MM.1S (cell line): ENCODE measurements around the gene KLK14.

Experiments used
- DNase-seq: peaks from one replicate; pipeline ENCODE4 v3.0.0-alpha.2; 2015
- H2AFZ ChIP-seq: fragments of 300-600 bp; sonication (generic); 2 replicates; pipeline ENCODE4 v1.6.0; 2016; ENCODE audit warnings: antibody characterized with exemption, low read length
- H3F3A ChIP-seq: fragments of 300-600 bp; sonication (generic); 2 replicates; pipeline ENCODE4 v1.6.1; 2016; ENCODE audit warnings: mild to moderate bottlenecking, antibody characterized with exemption, low read length, moderate library complexity, mixed read lengths; ENCODE audit not compliant: insufficient read depth
- H3K27ac ChIP-seq: fragments of 300-600 bp; sonication (generic); 2 replicates; pipeline ENCODE4 v1.5.1; 2016; ENCODE audit warnings: mild to moderate bottlenecking, low read length
- H3K27me3 ChIP-seq: fragments of 300-600 bp; sonication (generic); replicated peaks from 2 replicates; pipeline ENCODE4 v1.6.0; 2016; ENCODE audit warnings: low read length; ENCODE audit not compliant: insufficient read depth
- H3K36me3 ChIP-seq: fragments of 300-600 bp; sonication (generic); replicated peaks from 2 replicates; pipeline ENCODE4 v1.6.1; 2016; ENCODE audit warnings: mild to moderate bottlenecking, low read length, mixed read lengths; ENCODE audit not compliant: insufficient read depth
- H3K4me1 ChIP-seq: fragments of 300-600 bp; sonication (generic); 2 replicates; pipeline ENCODE4 v1.6.1; 2016; ENCODE audit warnings: low read length, mixed read lengths
- H3K4me2 ChIP-seq: fragments of 300-600 bp; sonication (generic); 2 replicates; pipeline ENCODE4 v1.6.0; 2016; ENCODE audit warnings: low read depth, low read length
- H3K4me3 ChIP-seq: fragments of 300-600 bp; sonication (generic); 2 replicates; pipeline ENCODE4 v1.5.1; 2016; ENCODE audit warnings: low read length, mixed read lengths
- H3K79me2 ChIP-seq: fragments of 300-600 bp; sonication (generic); 2 replicates; pipeline ENCODE4 v1.6.1; 2016; ENCODE audit warnings: mixed run types, low read length, mixed read lengths
- H3K9ac ChIP-seq: fragments of 300-600 bp; sonication (generic); 2 replicates; pipeline ENCODE4 v1.6.1; 2016; ENCODE audit warnings: low read length, mixed read lengths
- H3K9me2 ChIP-seq: fragments of 300-600 bp; sonication (generic); replicated peaks from 2 replicates; pipeline ENCODE4 v1.6.1; 2016; ENCODE audit warnings: mild to moderate bottlenecking, low read length, mixed read lengths; ENCODE audit not compliant: insufficient read depth
- H3K9me3 ChIP-seq: fragments of 300-600 bp; sonication (generic); replicated peaks from 2 replicates; pipeline ENCODE4 v1.6.1; 2016; ENCODE audit warnings: mild to moderate bottlenecking, low read length, mixed read lengths; ENCODE audit not compliant: insufficient read depth
- H4K20me1 ChIP-seq: fragments of 300-600 bp; sonication (generic); 2 replicates; pipeline ENCODE4 v1.6.1; 2016; ENCODE audit warnings: mild to moderate bottlenecking, low read length, moderate library complexity, mixed read lengths; ENCODE audit not compliant: insufficient read depth
- EZH2 ChIP-seq: fragments of 300-600 bp; sonication (generic); optimal IDR thresholded peaks from 2 replicates; pipeline ENCODE3; 2017; ENCODE audit warnings: low read depth, mild to moderate bottlenecking, antibody characterized with exemption, low read length, mixed read lengths
- EZH2phosphoT487 ChIP-seq: fragments of 300-600 bp; sonication (generic); IDR thresholded peaks from 2 replicates; pipeline ENCODE4 v1.6.1; 2018; ENCODE audit warnings: antibody characterized with exemption, low read length
- TF ChIP-seq, protein P1 (sequence below): fragments of 300-600 bp; sonication (generic); IDR thresholded peaks from 2 replicates; pipeline ENCODE4 v1.5.1; 2016; ENCODE audit warnings: antibody characterized with exemption, low read length, mixed read lengths

KLK14 gene

GRCh38 chr19:51047031-51047335 lies 35.7 kb downstream of the KLK14 start:
- Histone ChIP-seq H3K9ac (no peak overlapping the region), H3K27me3 (peaks cover 31% of the 10 kb centered on the region), H3K4me2 (no peak overlapping the region), H3K9me3 (no peaks in the 10 kb centered on the region), H3K36me3 (no peaks in the 10 kb centered on the region), H4K20me1 (no peaks in the 10 kb centered on the region), H3K4me3 (no peak overlapping the region), H2AFZ (no peak overlapping the region), H3K27ac (no peak overlapping the region), H3K9me2 (no peaks in the 10 kb centered on the region), H3F3A (no peaks in the 10 kb centered on the region), H3K4me1 (no peaks in the 10 kb centered on the region), H3K79me2 (no peaks in the 10 kb centered on the region)
- TF ChIP-seq EZH2 (no peak), EZH2phosphoT487 (no peak)
- TF ChIP-seq, protein P1, sequence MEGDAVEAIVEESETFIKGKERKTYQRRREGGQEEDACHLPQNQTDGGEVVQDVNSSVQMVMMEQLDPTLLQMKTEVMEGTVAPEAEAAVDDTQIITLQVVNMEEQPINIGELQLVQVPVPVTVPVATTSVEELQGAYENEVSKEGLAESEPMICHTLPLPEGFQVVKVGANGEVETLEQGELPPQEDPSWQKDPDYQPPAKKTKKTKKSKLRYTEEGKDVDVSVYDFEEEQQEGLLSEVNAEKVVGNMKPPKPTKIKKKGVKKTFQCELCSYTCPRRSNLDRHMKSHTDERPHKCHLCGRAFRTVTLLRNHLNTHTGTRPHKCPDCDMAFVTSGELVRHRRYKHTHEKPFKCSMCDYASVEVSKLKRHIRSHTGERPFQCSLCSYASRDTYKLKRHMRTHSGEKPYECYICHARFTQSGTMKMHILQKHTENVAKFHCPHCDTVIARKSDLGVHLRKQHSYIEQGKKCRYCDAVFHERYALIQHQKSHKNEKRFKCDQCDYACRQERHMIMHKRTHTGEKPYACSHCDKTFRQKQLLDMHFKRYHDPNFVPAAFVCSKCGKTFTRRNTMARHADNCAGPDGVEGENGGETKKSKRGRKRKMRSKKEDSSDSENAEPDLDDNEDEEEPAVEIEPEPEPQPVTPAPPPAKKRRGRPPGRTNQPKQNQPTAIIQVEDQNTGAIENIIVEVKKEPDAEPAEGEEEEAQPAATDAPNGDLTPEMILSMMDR: no peak
- no peak for DNase-seq

DNA sequence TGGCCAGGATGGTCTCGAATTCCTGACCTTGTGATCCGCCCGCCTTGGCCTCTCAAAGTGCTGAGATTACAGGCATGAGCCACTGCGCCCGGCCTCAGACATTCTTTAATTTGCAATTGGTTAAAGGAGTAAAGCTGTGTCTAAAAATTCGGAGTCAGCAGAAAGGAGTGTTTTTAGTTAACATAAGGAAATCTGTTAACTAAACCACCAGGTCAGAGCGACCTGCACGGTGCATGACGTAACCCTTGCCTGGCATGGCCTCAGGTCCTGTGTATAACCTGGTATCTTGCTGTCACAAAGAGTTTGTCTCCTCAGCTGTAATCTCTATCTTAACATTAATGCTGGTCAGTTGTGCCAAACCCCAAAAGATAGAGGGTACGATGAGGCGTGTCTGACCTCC lies 38.4 kb downstream of the KLK14 start:
- H3K4me1 ChIP-seq: no peaks in the 10 kb centered on the region
- no peaks in the 10 kb centered on the region for H3K79me2 ChIP-seq
- H3K27ac ChIP-seq: no peak overlapping the region
- no peak overlapping the region for H3K4me2 ChIP-seq
- no peaks in the 10 kb centered on the region for H3K9me2 ChIP-seq
- no peak for DNase-seq
- H3F3A ChIP-seq: no peaks in the 10 kb centered on the region
- H3K9ac ChIP-seq: no peak overlapping the region
- H2AFZ ChIP-seq: no peak overlapping the region
- no peaks in the 10 kb centered on the region for H4K20me1 ChIP-seq
- H3K27me3 ChIP-seq: peaks cover 30% of the 10 kb centered on the region
- no peaks in the 10 kb centered on the region for H3K36me3 ChIP-seq
- H3K4me3 ChIP-seq: no peak overlapping the region
- TF ChIP-seq EZH2 (no peak), EZH2phosphoT487 (no peak)
- TF ChIP-seq, protein P1: no peak
- no peaks in the 10 kb centered on the region for H3K9me3 ChIP-seq

DNA sequence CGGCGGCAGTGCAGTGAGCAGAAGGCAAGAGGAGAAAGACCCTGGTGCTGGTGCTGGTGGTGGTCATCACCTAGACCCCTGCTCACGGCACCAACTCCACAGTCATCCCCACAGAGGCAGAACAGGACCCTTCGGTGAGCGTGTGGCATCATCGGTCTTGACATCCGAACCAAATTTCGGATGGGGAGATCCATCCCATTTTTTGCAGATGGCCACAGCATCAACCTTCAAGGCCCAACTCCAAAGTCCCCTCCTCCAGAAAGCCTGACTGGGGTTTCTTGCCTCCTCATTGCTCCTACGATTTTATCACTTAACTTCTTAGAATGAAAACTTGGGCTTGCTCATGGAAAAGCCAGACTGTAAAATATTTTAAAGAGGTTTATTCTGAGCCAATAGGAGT lies 39.2 kb downstream of the KLK14 start:
- Histone ChIP-seq H3K27ac (no peak overlapping the region), H3K4me2 (no peak overlapping the region), H3K4me1 (no peaks in the 10 kb centered on the region), H3K79me2 (no peaks in the 10 kb centered on the region), H3K4me3 (no peak overlapping the region), H3K9ac (no peak overlapping the region), H2AFZ (no peak overlapping the region), H3K9me3 (no peaks in the 10 kb centered on the region), H4K20me1 (no peaks in the 10 kb centered on the region), H3K9me2 (no peaks in the 10 kb centered on the region), H3F3A (no peaks in the 10 kb centered on the region), H3K27me3 (peaks cover 25% of the 10 kb centered on the region), H3K36me3 (no peaks in the 10 kb centered on the region)
- no peak for DNase-seq
- TF ChIP-seq, protein P1: no peak
- TF ChIP-seq EZH2phosphoT487 (no peak), EZH2 (no peak)
